ENCODE results near the gene NBAS. TPM values are rescaled to one million over a fixed set of nuclear protein-coding genes. Genes with fewer than 3 reads are reported as not detected.

The NBAS gene
- total RNA-seq, 1 donor from 2014 or later, result 94.8 TPM

- DNase-seq (ENCODE audit: low read depth in 2 of 2), result no peak
Measured at GRCh38 chr2:15311201-15311907, 249.8 kb downstream of the NBAS start.

- DNase-seq (ENCODE audit: low read depth in 2 of 2), result no peak
Measured at GRCh38 chr2:15307526-15307925, 253.6 kb downstream of the NBAS start.

- peak in 1 of 2 donors; percentile 51 for DNase-seq (ENCODE audit: low read depth in 2 of 2)
Measured at GRCh38 chr2:15306706-15307105, 254.4 kb downstream of the NBAS start.

GRCh38 chr2:15303874-15304273 is 257.3 kb downstream of the NBAS start:
- no peak for DNase-seq (ENCODE audit: low read depth in 2 of 2)

GRCh38 chr2:15302154-15302553 is 259.0 kb downstream of the NBAS start:
- DNase-seq (ENCODE audit: low read depth in 2 of 2), result peak in 1 of 2 donors; percentile 17

GRCh38 chr2:15300624-15301573 is 260.2 kb downstream of the NBAS start:
- no peak for DNase-seq (ENCODE audit: low read depth in 2 of 2)

- no peak for DNase-seq (ENCODE audit: low read depth in 2 of 2)
Measured at GRCh38 chr2:15299904-15300520, 261.1 kb downstream of the NBAS start.

GRCh38 chr2:15298770-15299169 is 262.4 kb downstream of the NBAS start:
- peak in 1 of 2 donors; percentile 90 for DNase-seq (ENCODE audit: low read depth in 2 of 2)

- no peak for DNase-seq (ENCODE audit: low read depth in 2 of 2)
Measured at GRCh38 chr2:15293262-15293937, 267.7 kb downstream of the NBAS start.

- DNase-seq (ENCODE audit: low read depth in 2 of 2), result no peak
Measured at GRCh38 chr2:15287447-15288184, 273.5 kb downstream of the NBAS start.

GRCh38 chr2:15284614-15285013 is 276.5 kb downstream of the NBAS start:
- DNase-seq (ENCODE audit: low read depth in 2 of 2), result no peak

GRCh38 chr2:15281681-15282080 is 279.5 kb downstream of the NBAS start:
- no peak for DNase-seq (ENCODE audit: low read depth in 2 of 2)

- DNase-seq (ENCODE audit: low read depth in 2 of 2), result no peak
Measured at GRCh38 chr2:15279201-15279876, 281.8 kb downstream of the NBAS start.

GRCh38 chr2:15278296-15278695 is 282.8 kb downstream of the NBAS start:
- no peak for DNase-seq (ENCODE audit: low read depth in 2 of 2)

GRCh38 chr2:15275346-15275745 is 285.8 kb downstream of the NBAS start:
- DNase-seq (ENCODE audit: low read depth in 2 of 2), result no peak

- no peak for DNase-seq (ENCODE audit: low read depth in 2 of 2)
Measured at GRCh38 chr2:15273452-15273851, 287.7 kb downstream of the NBAS start.

GRCh38 chr2:15272942-15273341 is 288.2 kb downstream of the NBAS start:
- no peak for DNase-seq (ENCODE audit: low read depth in 2 of 2)

- no peak for DNase-seq (ENCODE audit: low read depth in 2 of 2)
Measured at GRCh38 chr2:15271941-15272542, 289.1 kb downstream of the NBAS start.

GRCh38 chr2:15271276-15271675 is 289.9 kb downstream of the NBAS start:
- no peak for DNase-seq (ENCODE audit: low read depth in 2 of 2)

GRCh38 chr2:15269043-15269442 is 292.1 kb downstream of the NBAS start:
- peak in 1 of 2 donors; percentile 0 for DNase-seq (ENCODE audit: low read depth in 2 of 2)

All from lung microvascular endothelial cell (primary cell).